GM12864 (cell line): ENCODE results near the gene DNAH17.
A peak's percentile ranks its signal among the peaks of the same experiment; 100 is the strongest.

Experiments used
- DNase-seq: peaks from one replicate; pipeline ENCODE4 v3.0.0-alpha.2; 2011; ENCODE audit warnings: low read depth
- H3K4me3 ChIP-seq: 2 replicates; pipeline ENCODE4 v1.5.1; 2011; ENCODE audit warnings: mild to moderate bottlenecking, low read depth, low read length, control low read depth
- TF ChIP-seq, protein P1 (sequence below): IDR thresholded peaks from 2 replicates; pipeline ENCODE4 v1.5.1; 2011; ENCODE audit warnings: low read depth, mild to moderate bottlenecking, moderate library complexity, low read length, control low read depth, inconsistent platforms; ENCODE audit errors: missing control alignments

Gene DNAH17

DNA sequence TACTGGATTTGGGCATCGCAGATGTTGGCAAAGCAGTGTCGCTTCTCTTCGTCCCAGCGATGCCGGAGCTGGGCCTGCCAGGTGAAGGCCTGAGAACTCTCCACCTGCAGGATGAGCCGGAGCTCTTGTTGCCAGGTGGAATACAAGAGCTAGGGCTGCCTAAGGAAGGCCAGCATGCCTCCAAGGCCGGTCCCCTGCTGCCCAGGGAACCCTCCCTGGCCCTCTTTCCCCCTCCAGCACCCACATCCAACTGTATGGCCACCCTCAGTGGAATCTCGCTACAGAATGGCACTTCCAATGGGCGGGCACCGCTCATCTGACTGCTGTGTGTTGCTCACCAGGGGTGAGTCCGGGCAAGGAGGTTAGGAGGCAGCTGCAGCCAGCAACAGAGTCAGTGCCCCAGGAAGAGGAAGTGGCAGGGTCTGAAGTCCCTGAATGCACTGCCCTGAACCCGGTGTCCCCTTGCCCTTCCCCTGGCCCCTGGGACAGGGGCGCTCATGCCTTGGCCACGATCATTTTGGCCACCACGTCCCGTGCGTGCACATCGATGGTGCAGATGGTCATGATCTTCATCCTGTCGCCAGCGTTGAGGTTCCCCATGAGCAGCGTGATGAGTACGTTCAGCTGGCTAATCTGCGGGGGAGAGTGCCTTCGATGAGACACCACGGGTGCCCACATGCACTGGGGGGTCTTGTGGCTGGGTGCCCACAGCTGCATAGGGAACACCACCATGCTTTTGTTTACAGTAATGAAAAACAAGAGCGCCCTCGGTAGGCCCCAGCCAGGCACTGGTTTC lies 75.8 kb downstream of the DNAH17 start:
- TF ChIP-seq, protein P1, sequence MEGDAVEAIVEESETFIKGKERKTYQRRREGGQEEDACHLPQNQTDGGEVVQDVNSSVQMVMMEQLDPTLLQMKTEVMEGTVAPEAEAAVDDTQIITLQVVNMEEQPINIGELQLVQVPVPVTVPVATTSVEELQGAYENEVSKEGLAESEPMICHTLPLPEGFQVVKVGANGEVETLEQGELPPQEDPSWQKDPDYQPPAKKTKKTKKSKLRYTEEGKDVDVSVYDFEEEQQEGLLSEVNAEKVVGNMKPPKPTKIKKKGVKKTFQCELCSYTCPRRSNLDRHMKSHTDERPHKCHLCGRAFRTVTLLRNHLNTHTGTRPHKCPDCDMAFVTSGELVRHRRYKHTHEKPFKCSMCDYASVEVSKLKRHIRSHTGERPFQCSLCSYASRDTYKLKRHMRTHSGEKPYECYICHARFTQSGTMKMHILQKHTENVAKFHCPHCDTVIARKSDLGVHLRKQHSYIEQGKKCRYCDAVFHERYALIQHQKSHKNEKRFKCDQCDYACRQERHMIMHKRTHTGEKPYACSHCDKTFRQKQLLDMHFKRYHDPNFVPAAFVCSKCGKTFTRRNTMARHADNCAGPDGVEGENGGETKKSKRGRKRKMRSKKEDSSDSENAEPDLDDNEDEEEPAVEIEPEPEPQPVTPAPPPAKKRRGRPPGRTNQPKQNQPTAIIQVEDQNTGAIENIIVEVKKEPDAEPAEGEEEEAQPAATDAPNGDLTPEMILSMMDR: no peak
- DNase-seq: no peak
- H3K4me3 ChIP-seq: no peak overlapping the region

GRCh38 chr17:78500806-78501205 lies 76.4 kb downstream of the DNAH17 start:
- H3K4me3 ChIP-seq: no peak overlapping the region
- TF ChIP-seq, protein P1: no peak
- DNase-seq: no peak

DNA sequence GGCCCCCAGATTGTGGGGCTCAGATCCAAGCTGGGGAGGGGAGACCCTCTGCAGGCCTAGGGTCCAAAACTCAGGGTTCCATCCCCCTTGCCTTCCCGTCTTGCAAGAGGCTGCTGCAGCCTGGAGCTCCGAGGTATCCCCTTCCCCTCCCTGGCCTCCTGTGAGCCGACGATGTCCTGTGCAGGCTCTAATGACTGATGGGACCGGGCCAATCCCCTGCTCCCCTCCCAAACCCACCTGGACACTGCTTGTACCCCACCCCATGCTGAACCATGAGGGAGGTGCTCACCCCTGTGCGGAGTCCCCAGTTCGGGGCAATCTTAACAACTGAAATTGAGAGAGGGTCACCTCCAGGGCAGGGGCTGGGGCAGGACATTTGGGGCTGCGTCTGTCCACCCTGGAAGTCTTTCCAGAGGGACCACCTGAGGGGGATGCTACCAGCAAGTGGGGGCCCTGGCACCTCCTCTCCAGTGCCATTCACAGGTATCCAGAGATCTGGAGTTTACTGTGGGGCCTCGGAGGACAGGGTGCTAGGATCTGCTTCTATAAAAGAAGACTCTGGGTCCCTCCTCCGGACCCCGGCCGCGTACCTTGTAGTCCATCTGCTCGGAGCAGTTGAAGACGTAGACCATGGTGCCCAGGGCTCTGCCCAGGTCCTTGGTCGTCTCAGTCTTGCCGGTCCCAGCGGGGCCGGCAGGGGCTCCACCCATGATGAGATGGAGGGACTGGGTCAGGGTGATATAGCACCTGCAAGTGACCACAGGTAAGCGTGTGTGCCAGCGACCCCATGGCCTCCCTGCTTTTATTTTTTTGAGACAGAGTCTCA lies 77.3 kb downstream of the DNAH17 start:
- H3K4me3 ChIP-seq: no peak overlapping the region
- no peak for DNase-seq
- TF ChIP-seq, protein P1: no peak

- H3K4me3 ChIP-seq: no peak overlapping the region
- no peak for DNase-seq
- TF ChIP-seq, protein P1: no peak
These were observed 78.3 kb downstream of the DNAH17 start for GRCh38 chr17:78498848-78499247.

- no peak overlapping the region for H3K4me3 ChIP-seq
- TF ChIP-seq, protein P1: peak; percentile 84
- DNase-seq: peak; percentile 16
These were observed 80.1 kb downstream of the DNAH17 start for GRCh38 chr17:78497115-78497540.

GRCh38 chr17:78496311-78496710 lies 80.9 kb downstream of the DNAH17 start:
- DNase-seq: no peak
- TF ChIP-seq, protein P1: no peak
- H3K4me3 ChIP-seq: no peak overlapping the region

- TF ChIP-seq, protein P1: no peak
- H3K4me3 ChIP-seq: no peak overlapping the region
- no peak for DNase-seq
These were observed 81.6 kb downstream of the DNAH17 start for GRCh38 chr17:78495634-78496033.
